CD4-positive, alpha-beta memory T cell (primary cell): ENCODE results near the gene ADAM19. TPM values are rescaled to one million over a fixed set of nuclear protein-coding genes. Genes with fewer than 3 reads are reported as not detected.

Experiments
- CTCF ChIA-PET: fragments of 350-600 bp; sonication (Branson Sonifier 250); formaldehyde crosslinking; loops from one replicate; lab custom pipeline; 2021; ENCODE audit warnings: inconsistent platforms; ENCODE audit not compliant: partially characterized antibody; lab: Charles Lee
- POLR2A ChIA-PET: fragments of 350-600 bp; sonication (Branson Sonifier 250); formaldehyde crosslinking; loops from one replicate; lab custom pipeline; 2021; ENCODE audit not compliant: partially characterized antibody; lab: Charles Lee
- DNase-seq, 5 donors: peaks; one replicate each; pipeline versions ENCODE4 v3.0.0 to v3.0.0-alpha.2; 2020 to 2022; ENCODE audit warnings: mixed read lengths in 1 of 5
- H3K27ac ChIP-seq: one replicate; pipeline ENCODE4 v1.7.0; 2013; ENCODE audit warnings: low read depth, low read length
- H3K27me3 ChIP-seq: 2 replicates; pipeline ENCODE4 v1.7.0; 2013; ENCODE audit warnings: mild to moderate bottlenecking, low read length, moderate library complexity; ENCODE audit not compliant: insufficient read depth
- H3K36me3 ChIP-seq: 2 replicates; pipeline ENCODE4 v1.7.0; 2013; ENCODE audit warnings: mild to moderate bottlenecking, low read length, moderate library complexity; ENCODE audit not compliant: insufficient read depth
- H3K4me1 ChIP-seq: 2 replicates; pipeline ENCODE4 v1.7.0; 2013; ENCODE audit warnings: mild to moderate bottlenecking, low read length, moderate library complexity; ENCODE audit not compliant: insufficient read depth
- H3K4me3 ChIP-seq, 2 donors: one replicate each; pipeline ENCODE4 v1.7.0; 2013; ENCODE audit warnings: low read length in 2 of 2, mild to moderate bottlenecking in 1 of 2
- H3K9me3 ChIP-seq, 2 donors: one replicate each; pipeline ENCODE4 v1.7.0; 2013; ENCODE audit warnings: low read length in 2 of 2, control low read depth in 1 of 2; ENCODE audit not compliant: control insufficient read depth in 1 of 2
- H3K27ac Mint-ChIP-seq, 7 donors: one replicate each; pipeline ENCODE4 v1.8.0; 2020 to 2021; ENCODE audit warnings: mixed read lengths in 7 of 7, mild to moderate bottlenecking in 6 of 7, inconsistent platforms in 3 of 7, moderate library complexity in 3 of 7
- H3K27me3 Mint-ChIP-seq, 2 donors: one replicate each; pipeline ENCODE4 v1.8.0; 2020 to 2021; ENCODE audit warnings: mixed read lengths in 2 of 2
- H3K36me3 Mint-ChIP-seq, 2 donors: one replicate each; pipeline ENCODE4 v1.8.0; 2020 to 2021; ENCODE audit warnings: mixed read lengths in 2 of 2, inconsistent platforms in 1 of 2, mild to moderate bottlenecking in 1 of 2
- H3K4me1 Mint-ChIP-seq, 4 donors: one replicate each; pipeline ENCODE4 v1.8.0; 2020 to 2021; ENCODE audit warnings: mixed read lengths in 4 of 4, mild to moderate bottlenecking in 1 of 4
- H3K4me3 Mint-ChIP-seq, 8 donors: one replicate each; pipeline ENCODE4 v1.8.0; 2020 to 2021; ENCODE audit warnings: mixed read lengths in 8 of 8, mild to moderate bottlenecking in 7 of 8, moderate library complexity in 6 of 8, inconsistent platforms in 3 of 8
- H3K9me3 Mint-ChIP-seq, 8 donors: one replicate each; pipeline ENCODE4 v1.8.0; 2020 to 2021; ENCODE audit warnings: mixed read lengths in 8 of 8, mild to moderate bottlenecking in 5 of 8, inconsistent platforms in 3 of 8, moderate library complexity in 1 of 8
- intact Hi-C: fragments of 100-400 bp; cut with micrococcal nuclease; formaldehyde crosslinking; loops from one replicate; pipeline ENCODE4 v1.15.1; 2023
- polyA plus RNA-seq, 2 donors: library from polyadenylated mRNA; unstranded; fragments of 300-500 nt; fragmentation: Illumina TruSeq; gene quantifications; one replicate each; pipeline ENCODE4 v1.2.3, GENCODE V29; 2021
- total RNA-seq, 2 experiments: library from RNA; stranded (reverse); gene quantifications; one replicate each; pipeline ENCODE4 v1.2.3, GENCODE V29; 2021

The ADAM19 gene
- total and polyA plus RNA-seq, 4 experiments from 2014 or later = 1.9 to 33.9 (median 28.0) TPM

- H3K9me3 ChIP-seq = no peaks in the 10 kb centered on the region
Observed at GRCh38 chr5:157450024-157450423, 125.6 kb downstream of the ADAM19 start.

GRCh38 chr5:157449011-157449723, 126.4 kb downstream of the ADAM19 start:
- intact Hi-C loops = no loop called here
- Histone ChIP-seq H3K4me1 (no peaks in the 10 kb centered on the region), H3K9me3 (no peaks in the 10 kb centered on the region), H3K27ac (no peak overlapping the region), H3K27me3 (no peaks in the 10 kb centered on the region), H3K4me3 (no peak overlapping the region), H3K36me3 (no peaks in the 10 kb centered on the region)
- no peaks in the 10 kb centered on the region for H3K27me3 Mint-ChIP-seq
- H3K4me3 Mint-ChIP-seq = no peak overlapping the region
- no peaks in the 10 kb centered on the region for H3K4me1 Mint-ChIP-seq
- no peak overlapping the region for H3K27ac Mint-ChIP-seq
- H3K9me3 Mint-ChIP-seq = no peaks in the 10 kb centered on the region
- ChIA-PET CTCF (interaction anchor here (0.6 to 3.0 kb wide), 3 partner anchors 18 to 294 kb away, joined by 3 to 13 read pairs (median 4); no protein-coding TSS in a partner anchor), POLR2A (no interaction called here)
- no peaks in the 10 kb centered on the region for H3K36me3 Mint-ChIP-seq
- no peak for DNase-seq

More at GRCh38 chr5:157450024-157450423, 125.6 kb downstream of the ADAM19 start:
- Mint-ChIP-seq H3K27me3 (no peaks in the 10 kb centered on the region), H3K4me1 (no peaks in the 10 kb centered on the region), H3K36me3 (no peaks in the 10 kb centered on the region), H3K4me3 (no peak overlapping the region), H3K9me3 (no peaks in the 10 kb centered on the region), H3K27ac (no peak overlapping the region)
- intact Hi-C loops = no loop called here
- Histone ChIP-seq H3K4me1 (no peaks in the 10 kb centered on the region), H3K36me3 (no peaks in the 10 kb centered on the region), H3K27me3 (no peaks in the 10 kb centered on the region), H3K4me3 (no peak overlapping the region), H3K27ac (no peak overlapping the region)
- CTCF ChIA-PET = interaction anchor here (3.0 kb wide), 1 partner anchor 22 kb away, joined by 13 read pairs; no protein-coding TSS in a partner anchor
- POLR2A ChIA-PET = no interaction called here
- DNase-seq = no peak

- H3K4me3 Mint-ChIP-seq = no peak overlapping the region
- ChIA-PET POLR2A (no interaction called here), CTCF (interaction anchor here (0.9 to 1.5 kb wide), 4 partner anchors 14 to 296 kb away, joined by 3 to 4 read pairs (median 3); no protein-coding TSS in a partner anchor)
- no peaks in the 10 kb centered on the region for H3K9me3 ChIP-seq
- no peak for DNase-seq
- H3K4me1 Mint-ChIP-seq = no peaks in the 10 kb centered on the region
- H3K27me3 Mint-ChIP-seq = no peaks in the 10 kb centered on the region
- H3K36me3 Mint-ChIP-seq = no peaks in the 10 kb centered on the region
- no peaks in the 10 kb centered on the region for H3K9me3 Mint-ChIP-seq
- no peak overlapping the region for H3K27ac Mint-ChIP-seq
- H3K27ac ChIP-seq = no peak overlapping the region
- no peaks in the 10 kb centered on the region for H3K27me3 ChIP-seq
- H3K4me3 ChIP-seq = no peak overlapping the region
- H3K36me3 ChIP-seq = no peaks in the 10 kb centered on the region
- H3K4me1 ChIP-seq = no peaks in the 10 kb centered on the region
- intact Hi-C loops = no loop called here
Observed at GRCh38 chr5:157447201-157447637, 128.4 kb downstream of the ADAM19 start.

GRCh38 chr5:157446412-157446935, 129.1 kb downstream of the ADAM19 start:
- Histone ChIP-seq H3K36me3 (no peaks in the 10 kb centered on the region), H3K27ac (no peak overlapping the region), H3K4me3 (no peak overlapping the region), H3K4me1 (no peaks in the 10 kb centered on the region), H3K27me3 (no peaks in the 10 kb centered on the region), H3K9me3 (no peaks in the 10 kb centered on the region)
- ChIA-PET CTCF (interaction anchor here (1.5 kb wide), 2 partner anchors 14 to 25 kb away, joined by 3 to 4 read pairs; no protein-coding TSS in a partner anchor), POLR2A (no interaction called here)
- Mint-ChIP-seq H3K4me1 (no peaks in the 10 kb centered on the region), H3K9me3 (no peaks in the 10 kb centered on the region), H3K27ac (no peak overlapping the region), H3K27me3 (no peaks in the 10 kb centered on the region), H3K36me3 (no peaks in the 10 kb centered on the region), H3K4me3 (no peak overlapping the region)
- DNase-seq = no peak
- intact Hi-C loops = no loop called here

- CTCF ChIA-PET = interaction anchor here (1.5 kb wide), 1 partner anchor 14 kb away, joined by 3 read pairs; no protein-coding TSS in a partner anchor
- no peaks in the 10 kb centered on the region for H3K36me3 Mint-ChIP-seq
- H3K9me3 Mint-ChIP-seq = no peaks in the 10 kb centered on the region
- H3K27me3 ChIP-seq = no peaks in the 10 kb centered on the region
- no peak for DNase-seq
- POLR2A ChIA-PET = no interaction called here
- H3K4me1 Mint-ChIP-seq = no peaks in the 10 kb centered on the region
- H3K36me3 ChIP-seq = no peaks in the 10 kb centered on the region
- intact Hi-C loops = no loop called here
- no peak overlapping the region for H3K4me3 Mint-ChIP-seq
- no peak overlapping the region for H3K27ac Mint-ChIP-seq
- H3K27me3 Mint-ChIP-seq = no peaks in the 10 kb centered on the region
- H3K27ac ChIP-seq = no peak overlapping the region
- H3K4me1 ChIP-seq = no peaks in the 10 kb centered on the region
- H3K9me3 ChIP-seq = no peaks in the 10 kb centered on the region
- no peak overlapping the region for H3K4me3 ChIP-seq
Observed at GRCh38 chr5:157445745-157446411, 129.7 kb downstream of the ADAM19 start.

- POLR2A ChIA-PET = no interaction called here
- H3K27me3 Mint-ChIP-seq = no peaks in the 10 kb centered on the region
Observed at GRCh38 chr5:157444224-157444623, 131.4 kb downstream of the ADAM19 start.

GRCh38 chr5:157443041-157443549, 132.5 kb downstream of the ADAM19 start:
- ChIA-PET CTCF (interaction anchor here (0.6 to 1.4 kb wide), 3 partner anchors 16 to 300 kb away, joined by 3 read pairs; partner anchors contain the start of gene LSM11), POLR2A (no interaction called here)
- Histone ChIP-seq H3K36me3 (no peaks in the 10 kb centered on the region), H3K27ac (no peak overlapping the region), H3K4me1 (no peaks in the 10 kb centered on the region), H3K4me3 (no peak overlapping the region), H3K27me3 (no peaks in the 10 kb centered on the region), H3K9me3 (no peaks in the 10 kb centered on the region)
- Mint-ChIP-seq H3K27me3 (no peaks in the 10 kb centered on the region), H3K4me1 (no peaks in the 10 kb centered on the region), H3K36me3 (no peaks in the 10 kb centered on the region), H3K27ac (peak overlapping the region in 1 of 7 donors; percentile 58), H3K9me3 (no peaks in the 10 kb centered on the region), H3K4me3 (no peak overlapping the region)
- DNase-seq = no peak
- intact Hi-C loops = no loop called here

More at GRCh38 chr5:157444224-157444623, 131.4 kb downstream of the ADAM19 start:
- no peak overlapping the region for H3K27ac Mint-ChIP-seq
- Histone ChIP-seq H3K36me3 (no peaks in the 10 kb centered on the region), H3K4me1 (no peaks in the 10 kb centered on the region), H3K27ac (no peak overlapping the region), H3K27me3 (no peaks in the 10 kb centered on the region), H3K4me3 (no peak overlapping the region), H3K9me3 (no peaks in the 10 kb centered on the region)
- no peak overlapping the region for H3K4me3 Mint-ChIP-seq
- no peaks in the 10 kb centered on the region for H3K9me3 Mint-ChIP-seq
- intact Hi-C loops = no loop called here
- no peaks in the 10 kb centered on the region for H3K4me1 Mint-ChIP-seq
- H3K36me3 Mint-ChIP-seq = no peaks in the 10 kb centered on the region
- CTCF ChIA-PET = interaction anchor here (0.7 to 1.4 kb wide), 2 partner anchors 275 to 299 kb away, joined by 3 read pairs; partner anchors contain the start of gene LSM11
- no peak for DNase-seq
